Measurements from ENCODE around the gene ZBBX. TPM values are rescaled to one million over a fixed set of nuclear protein-coding genes. Genes with fewer than 3 reads are reported as not detected.
A peak's percentile ranks its signal among the peaks of the same experiment; 100 is the strongest.

Gene ZBBX
- total RNA-seq, 1 experiment from 2014 or later: not detected

DNA sequence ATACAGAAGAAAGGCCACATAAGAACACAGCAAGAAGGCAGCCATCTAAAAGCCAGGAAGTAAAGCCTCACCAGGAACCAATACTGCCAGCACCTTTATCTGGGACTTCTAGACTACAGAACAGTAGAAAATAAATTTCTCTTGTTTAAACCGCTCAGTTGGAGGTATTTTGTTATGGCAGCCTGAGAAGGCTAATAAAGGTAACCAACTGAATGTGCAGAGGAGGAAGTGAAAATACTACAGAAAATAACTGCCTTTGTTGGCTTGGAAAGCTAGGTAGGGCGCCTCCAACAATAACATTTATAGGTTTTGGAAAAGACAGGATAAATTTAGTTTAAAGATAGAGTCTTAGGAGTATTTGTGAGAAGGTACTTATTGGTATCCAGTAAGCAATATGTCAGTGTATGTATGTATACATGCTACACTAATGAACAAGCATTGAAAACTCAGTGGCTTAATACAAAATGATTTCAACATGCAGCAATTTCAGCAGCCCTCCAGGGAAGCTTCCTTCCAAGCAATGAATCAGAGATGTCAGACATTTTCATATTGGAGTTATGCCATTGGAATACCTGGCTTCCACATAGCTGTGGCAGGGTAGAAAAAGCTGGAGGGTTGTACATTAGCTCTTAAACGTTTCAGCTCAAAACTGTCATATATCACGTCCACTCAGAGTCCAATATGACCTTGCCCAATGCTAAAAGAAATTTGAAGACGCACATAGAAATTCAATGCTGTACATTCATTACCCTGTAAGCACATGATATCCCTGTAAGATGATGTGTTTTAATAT lies 48.9 kb downstream of the ZBBX start:
- Histone ChIP-seq H3K9me3 (ENCODE audit: low read length) (no peaks in the 10 kb centered on the region; the same call in 1 of the 2 replicates), H3K79me2 (ENCODE audit: low read length) (no peaks in the 10 kb centered on the region), H3K36me3 (ENCODE audit: low read depth, low read length) (no peaks in the 10 kb centered on the region), H3K4me2 (ENCODE audit: low read length) (no peak overlapping the region), H3K27me3 (ENCODE audit: low read length) (no peaks in the 10 kb centered on the region), H2AFZ (ENCODE audit: low read length) (no peak overlapping the region), H3K9me2 (replicated peaks; ENCODE audit: low read length) (no peaks in the 10 kb centered on the region; the same call in 1 of the 2 replicates), H3K4me3 (ENCODE audit: low read length) (no peak overlapping the region), H3K27ac (ENCODE audit: low read length) (no peak overlapping the region), H4K20me1 (ENCODE audit: low read length) (no peaks in the 10 kb centered on the region), H3F3A (ENCODE audit: low read length, unreplicated experiment) (no peaks in the 10 kb centered on the region), H3K9ac (ENCODE audit: low read length) (no peak overlapping the region), H3K4me1 (ENCODE audit: insufficient read depth, low read length) (no peaks in the 10 kb centered on the region)
- CTCF ChIA-PET: no interaction called here
- ATAC-seq (no peak), DNase-seq (no peak)
- POLR2A ChIA-PET (ENCODE audit: unreplicated experiment): no interaction called here
- intact Hi-C loops (cut with micrococcal nuclease): no loop called here
- BruUV-seq (replicated peaks): no TSS peak
- TF ChIP-seq EZH2phosphoT487 (IDR thresholded peaks at IDR 0.05; ENCODE audit: borderline replicate concordance, low read length) (no peak), EZH2 (IDR thresholded peaks at IDR 0.05; ENCODE audit: low read length, unreplicated experiment) (no peak)
- TF ChIP-seq, protein P1, sequence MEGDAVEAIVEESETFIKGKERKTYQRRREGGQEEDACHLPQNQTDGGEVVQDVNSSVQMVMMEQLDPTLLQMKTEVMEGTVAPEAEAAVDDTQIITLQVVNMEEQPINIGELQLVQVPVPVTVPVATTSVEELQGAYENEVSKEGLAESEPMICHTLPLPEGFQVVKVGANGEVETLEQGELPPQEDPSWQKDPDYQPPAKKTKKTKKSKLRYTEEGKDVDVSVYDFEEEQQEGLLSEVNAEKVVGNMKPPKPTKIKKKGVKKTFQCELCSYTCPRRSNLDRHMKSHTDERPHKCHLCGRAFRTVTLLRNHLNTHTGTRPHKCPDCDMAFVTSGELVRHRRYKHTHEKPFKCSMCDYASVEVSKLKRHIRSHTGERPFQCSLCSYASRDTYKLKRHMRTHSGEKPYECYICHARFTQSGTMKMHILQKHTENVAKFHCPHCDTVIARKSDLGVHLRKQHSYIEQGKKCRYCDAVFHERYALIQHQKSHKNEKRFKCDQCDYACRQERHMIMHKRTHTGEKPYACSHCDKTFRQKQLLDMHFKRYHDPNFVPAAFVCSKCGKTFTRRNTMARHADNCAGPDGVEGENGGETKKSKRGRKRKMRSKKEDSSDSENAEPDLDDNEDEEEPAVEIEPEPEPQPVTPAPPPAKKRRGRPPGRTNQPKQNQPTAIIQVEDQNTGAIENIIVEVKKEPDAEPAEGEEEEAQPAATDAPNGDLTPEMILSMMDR (conservative IDR thresholded peaks at IDR 0.05; ENCODE audit: low read depth, low read length): no peak

DNA sequence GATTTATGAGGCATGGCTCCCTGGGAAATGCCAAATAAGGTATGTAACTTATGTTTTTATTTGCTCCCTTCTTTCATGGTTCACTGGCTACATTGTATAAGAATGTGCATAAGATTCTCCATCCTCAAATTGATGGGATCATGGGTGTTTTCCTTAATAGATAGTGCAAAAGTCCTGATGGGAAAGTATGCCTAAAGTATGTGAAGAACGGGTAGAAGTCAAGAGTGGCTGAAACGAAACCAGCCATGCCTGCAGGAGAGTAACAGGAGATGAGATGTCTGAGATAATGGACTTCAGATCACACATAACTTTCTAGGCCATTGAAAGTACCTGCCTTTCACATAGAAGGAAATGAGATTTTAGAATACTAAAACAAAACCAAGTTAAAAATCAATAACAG lies 56.5 kb downstream of the ZBBX start:
- intact Hi-C loops (cut with micrococcal nuclease): no loop called here
- no TSS peak for BruUV-seq (replicated peaks)
- no peaks in the 10 kb centered on the region for H3K27me3 ChIP-seq (ENCODE audit: low read length)
- no peak overlapping the region for H3K4me2 ChIP-seq (ENCODE audit: low read length)
- no peaks in the 10 kb centered on the region for H3K79me2 ChIP-seq (ENCODE audit: low read length)
- H4K20me1 ChIP-seq (ENCODE audit: low read length): no peaks in the 10 kb centered on the region
- no peak overlapping the region for H3K4me3 ChIP-seq (ENCODE audit: low read length)
- H3K36me3 ChIP-seq (ENCODE audit: low read depth, low read length): no peaks in the 10 kb centered on the region
- CTCF ChIA-PET: no interaction called here
- H3K27ac ChIP-seq (ENCODE audit: low read length): no peak overlapping the region
- ATAC-seq (no peak), DNase-seq (no peak)
- no peak overlapping the region for H2AFZ ChIP-seq (ENCODE audit: low read length)
- no peaks in the 10 kb centered on the region for H3K9me3 ChIP-seq (ENCODE audit: low read length)
- POLR2A ChIA-PET (ENCODE audit: unreplicated experiment): no interaction called here
- H3F3A ChIP-seq (ENCODE audit: low read length, unreplicated experiment): no peaks in the 10 kb centered on the region
- no peak overlapping the region for H3K9ac ChIP-seq (ENCODE audit: low read length)
- H3K9me2 ChIP-seq (replicated peaks; ENCODE audit: low read length): no peaks in the 10 kb centered on the region; the same call in 1 of the 2 replicates
- H3K4me1 ChIP-seq (ENCODE audit: insufficient read depth, low read length): no peaks in the 10 kb centered on the region
- TF ChIP-seq EZH2 (IDR thresholded peaks at IDR 0.05; ENCODE audit: low read length, unreplicated experiment) (no peak), EZH2phosphoT487 (IDR thresholded peaks at IDR 0.05; ENCODE audit: borderline replicate concordance, low read length) (no peak)
- TF ChIP-seq, protein P1 (conservative IDR thresholded peaks at IDR 0.05; ENCODE audit: low read depth, low read length): no peak

DNA sequence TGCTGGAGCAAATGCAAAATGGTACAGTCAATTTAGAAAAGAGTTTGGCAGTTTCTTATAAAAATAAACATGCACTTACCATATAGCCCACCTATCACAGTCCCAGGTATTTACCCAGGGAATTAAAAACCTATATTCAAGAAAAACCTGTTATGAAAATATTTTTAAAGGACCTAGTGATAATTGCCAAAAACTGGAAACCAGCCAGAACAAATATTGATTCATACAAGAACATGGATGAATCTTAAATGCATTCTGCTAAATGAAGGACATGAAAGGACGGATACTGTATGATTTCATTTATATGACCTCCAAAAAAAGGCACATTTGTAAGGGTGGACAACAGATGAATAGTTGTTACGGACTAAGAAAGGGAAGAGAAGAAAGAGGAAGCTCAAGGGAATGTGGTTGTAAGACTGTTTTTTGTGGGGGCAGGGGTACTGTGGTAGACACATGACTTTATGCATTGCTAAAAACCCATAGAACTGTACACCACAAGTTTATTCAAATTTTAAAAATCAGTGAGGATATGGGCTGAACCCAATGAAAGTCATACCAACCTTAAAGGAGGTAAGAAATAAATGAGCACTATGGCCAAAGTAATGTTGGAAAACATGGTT lies 61.0 kb downstream of the ZBBX start:
- no TSS peak for BruUV-seq (replicated peaks)
- DNase-seq (peak; percentile 51), ATAC-seq (no peak)
- Histone ChIP-seq H3K79me2 (ENCODE audit: low read length) (no peaks in the 10 kb centered on the region), H2AFZ (ENCODE audit: low read length) (no peak overlapping the region), H3K36me3 (ENCODE audit: low read depth, low read length) (no peaks in the 10 kb centered on the region), H3K4me3 (ENCODE audit: low read length) (no peak overlapping the region), H3K4me2 (ENCODE audit: low read length) (no peak overlapping the region), H3K9me2 (replicated peaks; ENCODE audit: low read length) (no peaks in the 10 kb centered on the region), H3K4me1 (ENCODE audit: insufficient read depth, low read length) (no peaks in the 10 kb centered on the region), H4K20me1 (ENCODE audit: low read length) (no peaks in the 10 kb centered on the region), H3F3A (ENCODE audit: low read length, unreplicated experiment) (no peaks in the 10 kb centered on the region), H3K27me3 (ENCODE audit: low read length) (no peaks in the 10 kb centered on the region), H3K9ac (ENCODE audit: low read length) (no peak overlapping the region), H3K9me3 (ENCODE audit: low read length) (no peaks in the 10 kb centered on the region), H3K27ac (ENCODE audit: low read length) (no peak overlapping the region)
- CTCF ChIA-PET: interaction anchor here (0.6 kb wide), 1 partner anchor 287 kb away, joined by 3 read pairs; no protein-coding TSS in a partner anchor
- intact Hi-C loops (cut with micrococcal nuclease): no loop called here
- POLR2A ChIA-PET (ENCODE audit: unreplicated experiment): no interaction called here
- TF ChIP-seq, protein P1 (conservative IDR thresholded peaks at IDR 0.05; ENCODE audit: low read depth, low read length): no peak
- TF ChIP-seq EZH2phosphoT487 (IDR thresholded peaks at IDR 0.05; ENCODE audit: borderline replicate concordance, low read length) (no peak), EZH2 (IDR thresholded peaks at IDR 0.05; ENCODE audit: low read length, unreplicated experiment) (no peak)

Data from PC-3 (cell line).